ENCODE measurements around the gene RPL31.

DNA sequence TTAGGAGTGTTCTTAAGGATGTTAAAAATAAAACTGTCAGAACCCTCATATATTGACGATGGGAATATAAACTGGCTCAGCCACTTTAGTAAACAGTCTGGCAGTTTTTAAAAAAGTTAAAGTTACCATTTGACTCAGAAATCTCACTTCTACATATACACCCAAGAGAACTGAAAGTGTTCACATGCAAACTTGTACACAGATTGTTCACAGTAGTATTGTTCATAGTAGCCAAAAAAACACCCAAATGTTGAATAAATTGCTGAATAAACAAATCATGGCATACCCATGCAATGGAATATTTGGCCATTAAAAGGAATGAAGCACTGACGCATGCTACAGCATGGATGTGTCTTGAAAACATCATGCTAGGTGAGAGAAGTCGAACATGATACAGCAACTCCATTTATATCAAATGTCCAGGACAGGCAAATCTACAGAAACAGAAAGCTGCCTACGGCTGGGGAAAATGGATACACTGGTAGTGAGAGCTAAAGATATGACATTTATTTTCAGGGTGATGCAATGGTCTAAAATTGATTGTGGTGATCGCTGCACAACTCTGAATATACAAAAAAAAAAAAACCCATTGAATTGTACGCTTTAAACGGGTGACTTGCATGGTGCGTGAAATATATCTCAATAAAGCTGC, 10.1 kb downstream of the RPL31 start:
- TF ChIP-seq TCF7L2 (IDR thresholded peaks at IDR 0.05; ENCODE audit: low read depth, low read length) (no peak), SIN3A (IDR thresholded peaks at IDR 0.05; ENCODE audit: borderline replicate concordance, insufficient read depth, low read depth, low read length) (no peak), POLR2AphosphoS5 (IDR thresholded peaks at IDR 0.05; ENCODE audit: low read depth, low read length) (no peak)
- TF ChIP-seq, protein P1, sequence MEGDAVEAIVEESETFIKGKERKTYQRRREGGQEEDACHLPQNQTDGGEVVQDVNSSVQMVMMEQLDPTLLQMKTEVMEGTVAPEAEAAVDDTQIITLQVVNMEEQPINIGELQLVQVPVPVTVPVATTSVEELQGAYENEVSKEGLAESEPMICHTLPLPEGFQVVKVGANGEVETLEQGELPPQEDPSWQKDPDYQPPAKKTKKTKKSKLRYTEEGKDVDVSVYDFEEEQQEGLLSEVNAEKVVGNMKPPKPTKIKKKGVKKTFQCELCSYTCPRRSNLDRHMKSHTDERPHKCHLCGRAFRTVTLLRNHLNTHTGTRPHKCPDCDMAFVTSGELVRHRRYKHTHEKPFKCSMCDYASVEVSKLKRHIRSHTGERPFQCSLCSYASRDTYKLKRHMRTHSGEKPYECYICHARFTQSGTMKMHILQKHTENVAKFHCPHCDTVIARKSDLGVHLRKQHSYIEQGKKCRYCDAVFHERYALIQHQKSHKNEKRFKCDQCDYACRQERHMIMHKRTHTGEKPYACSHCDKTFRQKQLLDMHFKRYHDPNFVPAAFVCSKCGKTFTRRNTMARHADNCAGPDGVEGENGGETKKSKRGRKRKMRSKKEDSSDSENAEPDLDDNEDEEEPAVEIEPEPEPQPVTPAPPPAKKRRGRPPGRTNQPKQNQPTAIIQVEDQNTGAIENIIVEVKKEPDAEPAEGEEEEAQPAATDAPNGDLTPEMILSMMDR (IDR thresholded peaks at IDR 0.05): no peak

All from Panc1 (cell line).